Measurements from ENCODE around the gene TOMM40.

DNA sequence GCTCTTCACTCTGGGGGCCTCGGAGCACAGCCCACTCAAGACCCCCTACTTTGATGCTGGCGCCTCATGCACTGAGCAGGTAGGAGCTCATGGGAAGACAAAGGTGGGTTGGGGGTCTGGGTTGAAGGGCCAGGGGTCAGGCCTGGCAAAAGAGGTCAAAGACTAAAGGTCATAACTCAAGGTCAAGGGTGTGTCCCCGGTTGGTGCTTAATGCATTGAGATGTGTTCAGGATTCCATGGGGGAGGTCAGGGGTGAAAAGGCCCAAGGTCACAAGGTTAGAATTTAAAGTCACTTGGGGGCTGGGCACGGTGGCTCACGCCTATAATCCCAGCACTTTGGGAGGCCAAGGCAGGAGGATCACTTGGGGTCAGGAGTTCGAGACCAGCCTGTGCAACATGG is 4.9 kb upstream of the TOMM40 start:
- TF ChIP-seq, protein P1, sequence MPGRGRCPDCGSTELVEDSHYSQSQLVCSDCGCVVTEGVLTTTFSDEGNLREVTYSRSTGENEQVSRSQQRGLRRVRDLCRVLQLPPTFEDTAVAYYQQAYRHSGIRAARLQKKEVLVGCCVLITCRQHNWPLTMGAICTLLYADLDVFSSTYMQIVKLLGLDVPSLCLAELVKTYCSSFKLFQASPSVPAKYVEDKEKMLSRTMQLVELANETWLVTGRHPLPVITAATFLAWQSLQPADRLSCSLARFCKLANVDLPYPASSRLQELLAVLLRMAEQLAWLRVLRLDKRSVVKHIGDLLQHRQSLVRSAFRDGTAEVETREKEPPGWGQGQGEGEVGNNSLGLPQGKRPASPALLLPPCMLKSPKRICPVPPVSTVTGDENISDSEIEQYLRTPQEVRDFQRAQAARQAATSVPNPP (CRISPR knock-in tag; IDR thresholded peaks at IDR 0.05), result no peak
- no peak for TF ChIP-seq JUND (CRISPR knock-in tag; IDR thresholded peaks at IDR 0.05)
- no peak for TF ChIP-seq ZBTB21 (CRISPR knock-in tag; IDR thresholded peaks at IDR 0.05)
- TF ChIP-seq ZNF557 (CRISPR knock-in tag; IDR thresholded peaks at IDR 0.05), result no peak
- TF ChIP-seq, protein P2, sequence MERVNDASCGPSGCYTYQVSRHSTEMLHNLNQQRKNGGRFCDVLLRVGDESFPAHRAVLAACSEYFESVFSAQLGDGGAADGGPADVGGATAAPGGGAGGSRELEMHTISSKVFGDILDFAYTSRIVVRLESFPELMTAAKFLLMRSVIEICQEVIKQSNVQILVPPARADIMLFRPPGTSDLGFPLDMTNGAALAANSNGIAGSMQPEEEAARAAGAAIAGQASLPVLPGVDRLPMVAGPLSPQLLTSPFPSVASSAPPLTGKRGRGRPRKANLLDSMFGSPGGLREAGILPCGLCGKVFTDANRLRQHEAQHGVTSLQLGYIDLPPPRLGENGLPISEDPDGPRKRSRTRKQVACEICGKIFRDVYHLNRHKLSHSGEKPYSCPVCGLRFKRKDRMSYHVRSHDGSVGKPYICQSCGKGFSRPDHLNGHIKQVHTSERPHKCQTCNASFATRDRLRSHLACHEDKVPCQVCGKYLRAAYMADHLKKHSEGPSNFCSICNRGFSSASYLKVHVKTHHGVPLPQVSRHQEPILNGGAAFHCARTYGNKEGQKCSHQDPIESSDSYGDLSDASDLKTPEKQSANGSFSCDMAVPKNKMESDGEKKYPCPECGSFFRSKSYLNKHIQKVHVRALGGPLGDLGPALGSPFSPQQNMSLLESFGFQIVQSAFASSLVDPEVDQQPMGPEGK (CRISPR knock-in tag; IDR thresholded peaks at IDR 0.05), result no peak
- TF ChIP-seq NFATC3 (CRISPR knock-in tag; IDR thresholded peaks at IDR 0.05), result no peak
- no peak for TF ChIP-seq EP300 (IDR thresholded peaks at IDR 0.05; ENCODE audit: low read depth in 2 of 2, low read length in 2 of 2)
- no peak for TF ChIP-seq EP300 (CRISPR knock-in tag; IDR thresholded peaks at IDR 0.05; ENCODE audit: borderline replicate concordance)
- no peak for TF ChIP-seq ZNF263 (CRISPR knock-in tag; IDR thresholded peaks at IDR 0.05)
- no peak for TF ChIP-seq ZNF256 (CRISPR knock-in tag; conservative IDR thresholded peaks at IDR 0.05)

Measured in HepG2 (cell line).